Erythroblast (primary cell): ENCODE data around the gene PTPRB.

Source experiments
- GATA1 ChIP-seq: IDR thresholded peaks from 2 replicates; pipeline ENCODE4 v1.6.1; 2011; ENCODE audit warnings: low read depth, mild to moderate bottlenecking, control low read depth, low read length, moderate library complexity
- POLR2A ChIP-seq: IDR thresholded peaks from 2 replicates; pipeline ENCODE4 v1.6.1; 2011; ENCODE audit warnings: mild to moderate bottlenecking, low read length

DNA sequence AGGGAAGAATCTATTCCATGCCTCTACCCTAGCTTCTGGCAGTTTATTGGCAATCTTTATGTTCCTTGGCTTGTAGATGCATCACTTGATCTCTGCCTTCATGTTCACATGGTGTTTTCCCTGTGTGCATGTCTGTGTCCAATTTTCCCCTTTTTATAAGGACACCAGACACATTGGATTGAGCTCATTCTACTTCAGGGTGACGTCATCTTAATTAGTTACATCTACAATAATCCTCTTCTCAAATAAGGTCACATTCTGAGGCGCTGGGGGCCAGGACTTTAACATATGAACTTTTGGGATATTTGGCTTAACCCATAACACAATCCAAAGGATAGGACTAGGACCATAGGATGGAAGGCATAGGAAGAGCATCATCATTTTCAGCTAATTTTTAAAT is 169.8 kb downstream of the PTPRB start:
- TF ChIP-seq POLR2A: no peak
- no peak for TF ChIP-seq GATA1
